Fibroblast of villous mesenchyme (primary cell): Measurements from ENCODE around the gene SDS. TPM values are rescaled to one million over a fixed set of nuclear protein-coding genes. Genes with fewer than 3 reads are reported as not detected.
A peak's percentile ranks its signal among the peaks of the same experiment; 100 is the strongest.

ENCODE experiments used
- DNase-seq: peaks from one replicate; pipeline ENCODE4 v3.0.0-alpha.2; 2010; ENCODE audit warnings: low read depth
- H3K4me3 ChIP-seq: 2 replicates; pipeline ENCODE4 v1.5.1; 2011; ENCODE audit warnings: low read depth, mild to moderate bottlenecking, low read length
- CTCF ChIP-seq: IDR thresholded peaks from 2 replicates; pipeline ENCODE4 v1.5.1; 2012; ENCODE audit warnings: low read depth, mild to moderate bottlenecking, low read length; ENCODE audit not compliant: insufficient read depth
- total RNA-seq: library from RNA; depleted of rRNA; stranded (reverse); fragments of >200 nt; gene quantifications from 2 replicates; pipeline ENCODE4 v1.2.3, GENCODE V29; 2012

Gene SDS
- total RNA-seq, result not detected in 2 replicates

- DNase-seq, result peak; percentile 23
- no peak for TF ChIP-seq CTCF
- H3K4me3 ChIP-seq, result no peak within 1 kb of the TSS
These were observed at the start of gene SDS for GRCh38 chr12:113403435-113404415. SDS (minus strand) TSS chr12:113403887; CDS start chr12:113399708, 4,179 bp downstream.

GRCh38 chr12:113453330-113453729, 49.6 kb upstream of the SDS start:
- TF ChIP-seq CTCF, result no peak
- no peak overlapping the region for H3K4me3 ChIP-seq
- no peak for DNase-seq

- H3K4me3 ChIP-seq, result no peak overlapping the region
- DNase-seq, result no peak
- TF ChIP-seq CTCF, result no peak
These were observed 48.8 kb upstream of the SDS start for GRCh38 chr12:113452458-113452857.

GRCh38 chr12:113449839-113450238, 46.2 kb upstream of the SDS start:
- no peak overlapping the region for H3K4me3 ChIP-seq
- no peak for DNase-seq
- TF ChIP-seq CTCF, result no peak

- no peak for DNase-seq
- TF ChIP-seq CTCF, result no peak
- H3K4me3 ChIP-seq, result no peak overlapping the region
These were observed 45.6 kb upstream of the SDS start for GRCh38 chr12:113449299-113449698.

- TF ChIP-seq CTCF, result no peak
- DNase-seq, result no peak
- H3K4me3 ChIP-seq, result no peak overlapping the region
These were observed 45.2 kb upstream of the SDS start for GRCh38 chr12:113448873-113449272.
